ENCODE measurements around the gene TRMT10C.

TRMT10C gene

GRCh38 chr3:101571028-101571895 lies 9.6 kb downstream of the TRMT10C start:
- DNase-seq (ENCODE audit: low read depth) = no peak
- H3K4me3 ChIP-seq (ENCODE audit: low read length) = no peak overlapping the region
- TF ChIP-seq CTCF (IDR thresholded peaks at IDR 0.05; ENCODE audit: insufficient read depth, low read depth, low read length, missing control alignments) = no peak

- DNase-seq (ENCODE audit: low read depth) = peak; percentile 99
- TF ChIP-seq CTCF (IDR thresholded peaks at IDR 0.05; ENCODE audit: insufficient read depth, low read depth, low read length, missing control alignments) = peak; percentile 85
- peak within 1 kb of the TSS; percentile 96 for H3K4me3 ChIP-seq (ENCODE audit: low read length)
Observed at GRCh38 chr3:101573449-101574387, 12.1 kb downstream of the TRMT10C start, which contains the start of gene PCNP. Gene PCNP, plus strand, starts transcription at chr3:101574180. Its CDS starts 36 bp downstream, at chr3:101574216.

- DNase-seq (ENCODE audit: low read depth) = peak; percentile 44
- no peak for TF ChIP-seq CTCF (IDR thresholded peaks at IDR 0.05; ENCODE audit: insufficient read depth, low read depth, low read length, missing control alignments)
Observed at GRCh38 chr3:101574388-101575112, 12.9 kb downstream of the TRMT10C start.

GRCh38 chr3:101577286-101577685 lies 15.6 kb downstream of the TRMT10C start:
- no peak overlapping the region for H3K4me3 ChIP-seq (ENCODE audit: low read length)
- TF ChIP-seq CTCF (IDR thresholded peaks at IDR 0.05; ENCODE audit: insufficient read depth, low read depth, low read length, missing control alignments) = no peak
- DNase-seq (ENCODE audit: low read depth) = no peak

More at GRCh38 chr3:101574388-101575112, 12.9 kb downstream of the TRMT10C start:
- peak overlapping the region; percentile 96 for H3K4me3 ChIP-seq (ENCODE audit: low read length)

- no peak for TF ChIP-seq CTCF (IDR thresholded peaks at IDR 0.05; ENCODE audit: insufficient read depth, low read depth, low read length, missing control alignments)
- DNase-seq (ENCODE audit: low read depth) = no peak
- H3K4me3 ChIP-seq (ENCODE audit: low read length) = no peak overlapping the region
Observed at GRCh38 chr3:101588616-101589015, 26.9 kb downstream of the TRMT10C start.

GRCh38 chr3:101591071-101591470 lies 29.4 kb downstream of the TRMT10C start:
- H3K4me3 ChIP-seq (ENCODE audit: low read length) = no peak overlapping the region
- DNase-seq (ENCODE audit: low read depth) = no peak
- TF ChIP-seq CTCF (IDR thresholded peaks at IDR 0.05; ENCODE audit: insufficient read depth, low read depth, low read length, missing control alignments) = no peak
